ENCODE data around the gene DISP2. TPM values are rescaled to one million over a fixed set of nuclear protein-coding genes. Genes with fewer than 3 reads are reported as not detected.
A peak's percentile ranks its signal among the peaks of the same experiment; 100 is the strongest.

The DISP2 gene
- total and polyA plus RNA-seq, 9 of the 15 experiments (the other 6 are each of a cell fraction or from before 2014, with no cell fraction given): 0.06 to 0.89 (median 0.15) TPM; not detected in 1

DNA sequence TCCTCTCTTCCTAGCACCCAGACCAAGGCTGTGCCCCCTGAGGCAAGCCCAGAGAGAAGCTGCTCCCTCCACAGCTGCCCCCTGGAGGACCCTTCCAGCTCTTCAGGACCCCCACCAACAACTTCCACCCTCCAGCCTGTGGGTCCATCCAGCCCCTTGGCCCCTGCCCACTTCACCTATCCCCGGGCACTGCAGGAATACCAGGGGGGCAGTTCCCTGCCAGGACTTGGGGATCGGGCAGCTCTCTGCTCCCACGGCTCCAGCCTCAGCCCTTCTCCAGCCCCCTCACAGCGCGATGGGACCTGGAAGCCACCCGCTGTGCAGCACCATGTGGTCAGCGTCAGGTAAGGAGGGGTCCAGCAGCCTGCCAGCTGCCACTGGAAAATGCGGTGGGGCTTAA is 5.6 kb downstream of the DISP2 start:
- Histone ChIP-seq H3K27me3 (ENCODE audit: control insufficient read depth in 2 of 2, insufficient read depth in 2 of 2, low read length in 2 of 2) (peaks cover 0 to 13% of the 10 kb centered on the region in 2 experiments; a peak in 2 of 5 replicates), H4K20me1 (replicated peaks; ENCODE audit: control insufficient read depth, insufficient read depth, low read length) (no peaks in the 10 kb centered on the region), H3K9me3 (replicated peaks; ENCODE audit: control insufficient read depth, insufficient read depth, low read depth, low read length) (no peaks in the 10 kb centered on the region), H3K79me2 (ENCODE audit: control insufficient read depth, insufficient read depth, low read length) (no peaks in the 10 kb centered on the region), H3K4me3 (no peak overlapping the region), H3K36me3 (ENCODE audit: control insufficient read depth, insufficient read depth, low read length) (no peaks in the 10 kb centered on the region), H3K9ac (ENCODE audit: insufficient read depth in 1 of 2, low read depth in 2 of 2, low read length in 2 of 2) (peak overlapping the region in 1 of 2 experiments; percentile 53; a peak in 2 of 4 replicates), H2AFZ (ENCODE audit: low read depth, low read length) (no peak overlapping the region), H3K9me1 (ENCODE audit: control insufficient read depth, insufficient read depth, low read length) (no peaks in the 10 kb centered on the region), H3K4me2 (ENCODE audit: insufficient read depth, low read length) (no peak overlapping the region), H3K4me1 (replicated peaks in 1 of 2; ENCODE audit: control insufficient read depth in 2 of 2, insufficient read depth in 2 of 2, low read length in 2 of 2) (peaks cover 9 to 35% of the 10 kb centered on the region in 2 experiments), H3K27ac (ENCODE audit: extremely low read depth, low read depth, low read length) (no peak overlapping the region)
- intact Hi-C loops (cut with micrococcal nuclease): no loop called here
- FAIRE-seq (no peak), DNase-seq (ENCODE audit: extremely low read depth in 1 of 4, low spot score in 3 of 4) (no peak), ATAC-seq (no peak)
- ChIA-PET CTCF (ENCODE audit: low intra/inter-chr PET ratio) (no interaction called here), POLR2A (interaction anchor here (0.9 kb wide), 1 partner anchor 68 kb away, joined by 3 read pairs; no protein-coding TSS in a partner anchor)
- no TSS peak for BruUV-seq (replicated peaks)
- WGBS (ENCODE audit: insufficient coverage, low coverage, missing lambda C conversion rate): 44% methylated on average over 8 of the region's 8 CpGs
- in situ Hi-C loops (cut with MboI): no loop called here
- TF ChIP-seq, protein P1, sequence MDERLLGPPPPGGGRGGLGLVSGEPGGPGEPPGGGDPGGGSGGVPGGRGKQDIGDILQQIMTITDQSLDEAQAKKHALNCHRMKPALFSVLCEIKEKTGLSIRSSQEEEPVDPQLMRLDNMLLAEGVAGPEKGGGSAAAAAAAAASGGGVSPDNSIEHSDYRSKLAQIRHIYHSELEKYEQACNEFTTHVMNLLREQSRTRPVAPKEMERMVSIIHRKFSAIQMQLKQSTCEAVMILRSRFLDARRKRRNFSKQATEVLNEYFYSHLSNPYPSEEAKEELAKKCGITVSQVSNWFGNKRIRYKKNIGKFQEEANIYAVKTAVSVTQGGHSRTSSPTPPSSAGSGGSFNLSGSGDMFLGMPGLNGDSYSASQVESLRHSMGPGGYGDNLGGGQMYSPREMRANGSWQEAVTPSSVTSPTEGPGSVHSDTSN (CRISPR knock-in tag; IDR thresholded peaks at IDR 0.05; ENCODE audit: low read depth): no peak
- TF ChIP-seq, protein P1 (tag; conservative IDR thresholded peaks at IDR 0.05; ENCODE audit: low read depth): no peak
- TF ChIP-seq SUPT5H (IDR thresholded peaks at IDR 0.05) (no peak), EP300 (IDR thresholded peaks at IDR 0.05; ENCODE audit: low read length) (no peak), CBFA2T3 (IDR thresholded peaks at IDR 0.05) (no peak), TBP (optimal IDR thresholded peaks at IDR 0.05; ENCODE audit: low read depth, low read length) (no peak), EHMT2 (IDR thresholded peaks at IDR 0.05) (no peak), ZNF445 (CRISPR knock-in tag; IDR thresholded peaks at IDR 0.05; ENCODE audit: low read depth) (no peak), CBX3 (IDR thresholded peaks at IDR 0.05; ENCODE audit: borderline replicate concordance in 1 of 2, low read length in 2 of 2) (no peak), ZNF41 (CRISPR knock-in tag; conservative IDR thresholded peaks at IDR 0.05) (no peak), KLF13 (tag; IDR thresholded peaks at IDR 0.05; ENCODE audit: borderline replicate concordance, low read depth) (no peak), HSF4 (CRISPR knock-in tag; IDR thresholded peaks at IDR 0.05; ENCODE audit: borderline replicate concordance) (no peak)
- TF ChIP-seq, protein P2, sequence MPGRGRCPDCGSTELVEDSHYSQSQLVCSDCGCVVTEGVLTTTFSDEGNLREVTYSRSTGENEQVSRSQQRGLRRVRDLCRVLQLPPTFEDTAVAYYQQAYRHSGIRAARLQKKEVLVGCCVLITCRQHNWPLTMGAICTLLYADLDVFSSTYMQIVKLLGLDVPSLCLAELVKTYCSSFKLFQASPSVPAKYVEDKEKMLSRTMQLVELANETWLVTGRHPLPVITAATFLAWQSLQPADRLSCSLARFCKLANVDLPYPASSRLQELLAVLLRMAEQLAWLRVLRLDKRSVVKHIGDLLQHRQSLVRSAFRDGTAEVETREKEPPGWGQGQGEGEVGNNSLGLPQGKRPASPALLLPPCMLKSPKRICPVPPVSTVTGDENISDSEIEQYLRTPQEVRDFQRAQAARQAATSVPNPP (IDR thresholded peaks at IDR 0.05; ENCODE audit: borderline replicate concordance, insufficient read depth, insufficient read length): no peak
- TF ChIP-seq, protein P3, sequence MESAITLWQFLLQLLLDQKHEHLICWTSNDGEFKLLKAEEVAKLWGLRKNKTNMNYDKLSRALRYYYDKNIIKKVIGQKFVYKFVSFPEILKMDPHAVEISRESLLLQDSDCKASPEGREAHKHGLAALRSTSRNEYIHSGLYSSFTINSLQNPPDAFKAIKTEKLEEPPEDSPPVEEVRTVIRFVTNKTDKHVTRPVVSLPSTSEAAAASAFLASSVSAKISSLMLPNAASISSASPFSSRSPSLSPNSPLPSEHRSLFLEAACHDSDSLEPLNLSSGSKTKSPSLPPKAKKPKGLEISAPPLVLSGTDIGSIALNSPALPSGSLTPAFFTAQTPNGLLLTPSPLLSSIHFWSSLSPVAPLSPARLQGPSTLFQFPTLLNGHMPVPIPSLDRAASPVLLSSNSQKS (CRISPR knock-in tag; IDR thresholded peaks at IDR 0.05): no peak
- TF ChIP-seq, protein P4, sequence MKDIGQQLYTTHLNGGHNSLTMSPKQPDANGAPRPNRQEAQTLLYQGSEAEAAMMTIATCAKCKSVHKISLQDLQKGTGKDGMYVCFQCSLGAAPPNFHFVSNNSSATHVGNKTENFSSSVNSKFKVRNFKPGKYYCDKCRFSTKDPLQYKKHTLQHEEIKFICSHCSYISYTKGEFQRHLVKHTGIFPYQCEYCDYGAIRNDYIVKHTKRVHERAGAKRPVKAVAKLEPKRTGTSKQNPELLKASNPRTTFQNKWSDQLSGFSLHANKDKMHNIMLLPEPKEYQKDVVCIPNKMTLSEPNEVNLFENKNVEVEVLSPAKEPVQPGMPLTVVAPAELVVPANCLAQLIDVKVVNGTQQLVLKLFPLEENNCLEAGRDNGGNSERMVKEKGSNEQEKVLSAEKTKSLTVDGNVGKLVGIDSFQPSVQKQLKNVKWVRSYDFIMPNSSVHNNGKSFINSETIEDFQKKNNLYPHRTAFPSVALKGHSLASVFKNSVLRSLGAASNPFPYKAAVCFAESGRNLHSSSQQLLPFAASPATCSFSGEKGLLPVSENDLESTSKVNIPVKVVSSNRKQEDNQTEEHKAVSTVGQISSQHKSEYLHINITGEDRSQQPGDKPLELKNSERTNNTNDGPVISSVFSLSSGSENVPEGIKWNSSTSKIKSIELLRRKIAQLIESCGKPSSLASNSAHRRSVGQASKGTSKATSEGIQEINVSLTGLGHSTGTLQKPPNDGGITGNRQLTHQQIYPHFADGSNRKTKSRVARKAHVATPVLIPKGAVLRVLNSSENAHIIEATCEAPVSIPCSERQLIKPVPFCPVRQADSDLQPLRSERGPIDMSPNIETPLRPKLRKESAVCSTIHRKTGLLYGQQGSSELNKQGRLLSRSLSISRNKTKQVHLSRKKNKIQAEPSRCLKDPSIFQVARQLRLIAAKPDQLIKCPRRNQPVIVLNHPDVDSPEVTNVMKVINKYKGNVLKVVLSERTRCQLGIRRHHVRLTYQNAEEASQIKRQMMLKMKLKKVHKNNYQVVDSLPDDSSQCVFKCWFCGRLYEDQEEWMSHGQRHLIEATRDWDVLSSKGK (CRISPR knock-in tag; IDR thresholded peaks at IDR 0.05): no peak

All from K562 (cell line).